NCI-H345 treated with DMSO at 0.1 percent for 48 hours (cell line): ENCODE results near the gene JARID2.

Experiments used
- DNase-seq: peaks from one replicate; lab custom pipeline; 2025; ENCODE audit not compliant: unreplicated experiment; lab: John Stamatoyannopoulos, UW

Gene JARID2

DNA sequence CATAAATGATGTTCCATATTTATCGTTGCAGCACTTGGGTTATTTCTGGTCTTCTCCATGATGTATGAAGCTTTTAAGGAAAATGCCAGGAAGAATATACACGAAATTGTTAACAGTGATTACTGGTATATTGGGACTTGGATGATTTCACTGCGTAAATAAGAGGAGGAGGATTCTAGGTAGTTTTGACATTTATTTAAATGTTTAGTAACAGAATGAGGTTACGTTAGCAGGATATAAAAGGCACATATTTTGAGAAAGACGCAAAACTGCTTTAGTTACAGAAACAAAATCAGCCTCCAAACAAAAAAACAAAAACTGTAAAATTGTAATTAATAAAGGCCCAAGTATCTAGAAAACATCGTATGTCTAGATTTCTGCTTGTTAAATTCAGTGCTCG is 147.7 kb downstream of the JARID2 start:
- DNase-seq: no peak

DNA sequence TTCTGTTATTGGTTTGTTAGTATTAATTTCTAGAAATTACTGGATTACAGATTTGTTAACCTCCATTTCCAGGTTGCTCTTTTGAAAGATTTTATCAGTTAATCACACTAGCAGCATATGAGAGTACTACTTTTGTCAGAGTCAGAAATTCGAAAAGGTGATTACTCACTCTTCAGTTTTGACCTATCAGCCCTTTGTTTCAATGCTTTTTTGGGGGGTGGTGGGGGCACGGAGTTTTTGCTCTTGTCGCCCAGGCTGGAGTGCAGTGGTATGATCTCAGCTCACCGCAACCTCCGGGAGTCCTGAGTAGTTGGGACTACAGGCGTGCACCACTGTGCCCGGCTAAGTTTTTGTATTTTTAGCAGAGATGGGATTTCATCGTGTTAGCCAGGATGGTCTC is 149.2 kb downstream of the JARID2 start:
- DNase-seq: no peak

GRCh38 chr6:15396808-15397207 is 150.9 kb downstream of the JARID2 start:
- no peak for DNase-seq

- DNase-seq: no peak
These were observed 152.9 kb downstream of the JARID2 start for GRCh38 chr6:15398633-15399275.

- DNase-seq: no peak
These were observed 154.0 kb downstream of the JARID2 start for GRCh38 chr6:15399641-15400470.

- no peak for DNase-seq
These were observed 154.7 kb downstream of the JARID2 start for GRCh38 chr6:15400572-15401004.

DNA sequence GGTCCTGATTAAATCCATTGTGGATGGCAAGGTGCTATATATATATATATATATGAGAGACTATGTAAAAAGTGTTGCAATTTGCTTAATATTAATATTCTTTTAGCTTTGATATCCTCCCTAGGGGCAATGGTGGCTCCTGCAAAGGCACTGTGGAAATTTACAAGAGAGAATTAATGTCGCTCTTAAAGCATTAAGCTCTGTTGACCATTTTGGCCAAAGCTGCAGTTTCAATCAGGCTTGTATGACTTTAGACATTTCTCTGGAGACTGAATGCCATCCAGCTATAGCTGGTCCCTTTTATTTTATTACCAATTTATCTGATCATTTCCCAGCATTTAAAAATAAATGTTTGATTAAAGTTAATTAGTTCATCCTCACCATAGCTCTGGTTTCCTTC is 155.3 kb downstream of the JARID2 start:
- no peak for DNase-seq

GRCh38 chr6:15401769-15402250 is 155.9 kb downstream of the JARID2 start:
- DNase-seq: no peak

DNA sequence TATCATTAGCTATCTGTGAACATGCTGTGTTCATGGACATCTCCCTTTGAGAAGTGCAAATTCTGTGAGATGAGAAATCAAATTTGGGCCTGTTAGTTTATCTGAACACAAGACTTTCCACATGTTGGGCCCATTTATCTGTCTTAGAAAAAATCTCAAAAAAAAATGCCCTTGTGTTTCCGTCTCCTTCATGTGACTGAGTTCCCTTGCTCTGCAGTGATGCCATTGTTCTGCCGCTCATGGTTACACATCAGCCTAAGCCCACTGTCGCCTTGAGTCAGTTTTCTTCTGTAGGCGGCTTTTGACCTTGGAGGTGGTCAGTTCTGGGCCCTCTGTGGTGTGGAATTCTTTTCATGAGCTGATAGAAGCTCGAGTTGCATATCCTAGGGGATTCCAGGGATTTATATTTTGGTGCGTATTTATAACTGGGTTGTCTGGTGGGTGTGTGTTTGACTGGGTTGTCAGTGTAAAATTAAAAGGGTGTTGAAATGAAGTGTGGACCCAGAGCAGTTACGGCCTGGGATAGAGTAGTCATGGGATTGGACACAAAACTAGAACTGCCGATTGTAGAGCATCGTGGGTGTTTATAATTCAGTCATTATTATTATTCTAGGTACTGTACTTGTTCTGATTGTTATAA is 156.7 kb downstream of the JARID2 start:
- DNase-seq: no peak

- no peak for DNase-seq
These were observed 157.4 kb downstream of the JARID2 start for GRCh38 chr6:15403094-15403755.

DNA sequence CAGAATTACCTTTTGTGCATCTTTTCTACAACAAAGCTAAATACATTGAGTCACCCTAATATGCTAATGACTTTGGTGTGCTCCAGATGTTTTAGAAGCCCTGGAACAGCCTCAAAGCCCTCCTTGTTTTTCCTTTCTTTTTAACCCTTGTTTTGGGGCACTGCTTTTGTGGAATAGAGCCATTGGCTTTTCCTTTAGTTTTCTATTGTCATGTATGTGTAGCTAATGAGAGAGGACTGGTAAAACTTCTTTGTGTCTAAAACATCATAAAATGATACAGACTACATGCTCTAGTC is 158.8 kb downstream of the JARID2 start:
- DNase-seq: no peak

GRCh38 chr6:15405129-15406068 is 159.5 kb downstream of the JARID2 start:
- DNase-seq: no peak

DNA sequence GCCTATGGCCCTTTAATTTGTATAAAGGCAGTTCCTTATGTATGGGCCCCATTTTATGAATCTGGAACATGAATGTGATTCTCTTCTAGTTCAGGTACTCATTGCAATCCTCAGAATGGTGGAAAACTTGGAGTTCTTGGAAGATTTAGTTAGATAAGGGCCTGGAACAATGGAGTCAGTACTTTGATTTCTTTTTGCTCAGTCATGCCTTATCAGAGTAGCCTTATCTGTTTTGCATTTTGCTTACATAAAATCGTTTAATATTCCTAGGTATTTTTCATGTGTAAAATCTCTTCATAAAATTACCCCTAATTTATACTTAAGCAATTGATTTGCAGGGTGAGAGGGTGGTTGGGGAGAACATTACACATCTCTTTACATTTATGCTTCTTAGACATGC is 160.6 kb downstream of the JARID2 start:
- no peak for DNase-seq

GRCh38 chr6:15408008-15408407 is 162.1 kb downstream of the JARID2 start:
- no peak for DNase-seq

DNA sequence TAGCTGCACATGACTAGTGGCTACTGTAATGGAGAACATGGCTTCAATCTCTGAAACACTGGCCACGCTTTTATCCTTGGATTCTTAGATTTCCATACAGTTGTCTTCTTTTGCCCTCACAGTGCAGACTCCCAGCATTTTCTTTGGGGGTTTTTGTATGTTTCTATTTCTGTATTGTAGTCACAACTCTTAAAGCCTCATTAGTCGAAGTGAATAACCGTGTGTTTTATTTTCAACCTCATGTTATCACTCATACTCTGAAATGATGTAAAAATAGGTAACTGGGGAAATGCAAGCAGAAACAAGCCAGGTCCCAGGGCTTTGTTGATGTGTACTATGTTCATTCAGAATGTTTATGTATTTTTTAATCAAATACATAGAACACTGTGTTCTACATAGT is 162.9 kb downstream of the JARID2 start:
- DNase-seq: no peak

GRCh38 chr6:15409301-15410125 is 163.6 kb downstream of the JARID2 start:
- no peak for DNase-seq

GRCh38 chr6:15410126-15410391 is 164.2 kb downstream of the JARID2 start:
- DNase-seq: no peak

DNA sequence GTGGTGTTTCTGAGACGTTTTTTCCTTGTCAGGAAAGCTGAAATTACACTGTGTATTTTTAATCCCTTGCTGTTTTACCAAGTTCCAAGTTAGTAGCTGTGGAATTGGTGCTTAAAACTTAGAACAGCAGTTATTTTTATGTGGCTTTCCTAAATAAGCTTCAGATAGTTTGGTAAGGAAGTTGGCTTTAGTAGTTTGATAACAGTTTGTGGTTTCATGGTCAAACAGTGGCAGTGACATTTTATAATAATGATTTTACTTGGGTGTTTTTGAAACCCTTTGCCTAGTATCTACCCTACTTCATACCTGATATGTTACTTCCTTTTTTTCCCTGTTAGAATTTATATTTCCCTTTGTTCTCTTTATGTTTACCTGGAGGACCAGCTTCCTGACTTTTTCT is 164.9 kb downstream of the JARID2 start:
- DNase-seq: no peak

- DNase-seq: no peak
These were observed 165.9 kb downstream of the JARID2 start for GRCh38 chr6:15411766-15412165.

DNA sequence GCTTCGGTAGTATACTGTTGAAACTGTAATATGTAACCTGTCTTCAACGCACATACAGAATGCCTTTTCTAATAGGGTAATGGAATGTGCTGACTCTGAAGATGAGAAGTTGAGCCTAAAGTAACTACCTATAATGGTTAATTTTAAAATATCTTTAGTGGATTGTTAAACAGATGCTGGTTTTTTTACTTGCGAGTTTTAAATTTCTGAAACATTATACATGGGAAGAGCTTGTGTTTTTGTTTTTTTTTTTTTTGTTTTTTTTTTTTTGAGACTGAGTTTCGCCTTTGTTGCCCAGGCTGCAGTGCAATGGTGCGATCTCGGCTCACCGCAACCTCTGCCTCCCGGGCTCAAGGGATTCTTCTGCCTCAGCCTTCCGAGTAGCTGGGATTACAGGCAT is 166.9 kb downstream of the JARID2 start:
- no peak for DNase-seq
